Suppressor macrophage treated with lipopolysaccharide for 1 hour (primary cell): ENCODE results near the gene SH3GLB2.
"Not testable (repeated sequence)": the region's sequence is repeated elsewhere in the genome, so short reads cannot be mapped to it uniquely, and the experiment has no call there.

Experiments used
- DNase-seq, 3 donors: peaks; one replicate each; pipeline ENCODE4 v3.0.0-alpha.2; 2020 to 2022

SH3GLB2 gene

DNA sequence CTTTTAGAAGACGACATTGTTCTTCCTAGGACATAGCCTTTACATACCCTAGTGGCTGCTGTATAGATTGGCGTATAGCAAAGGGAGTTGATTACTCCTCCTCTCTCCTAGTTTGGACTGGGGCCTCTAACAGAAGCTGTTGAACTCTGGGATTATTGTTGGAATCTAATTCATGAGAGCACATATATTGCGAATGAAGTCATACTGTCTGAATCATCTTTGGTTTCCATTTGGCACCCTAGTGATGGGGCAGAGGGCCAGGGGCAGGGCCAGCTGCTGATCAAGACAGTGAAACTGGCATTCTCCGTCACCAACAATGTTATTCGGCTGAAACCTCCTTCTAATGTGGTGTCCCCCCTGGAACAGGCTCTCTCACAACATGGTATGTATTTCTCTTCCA is 40.3 kb downstream of the SH3GLB2 start:
- DNase-seq = no peak

DNA sequence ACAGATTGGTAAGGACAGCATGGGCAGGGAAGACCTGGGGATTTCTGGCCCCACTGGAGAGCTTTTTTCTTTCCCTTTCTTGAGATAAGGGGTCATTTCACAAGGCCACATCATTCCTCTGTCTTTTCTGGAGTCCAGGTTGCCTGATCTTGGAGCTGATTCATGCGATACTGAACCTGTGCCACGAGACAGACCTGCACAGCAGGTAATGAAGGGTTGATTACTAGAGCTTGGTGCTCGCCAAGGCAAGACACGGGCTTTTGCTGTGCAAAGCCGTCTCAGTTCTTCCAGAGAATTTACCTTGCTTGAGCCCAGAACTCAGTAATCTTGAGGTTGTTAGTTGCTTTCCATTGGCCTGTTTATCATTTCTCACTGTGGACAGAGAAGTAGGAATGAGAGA is 41.5 kb downstream of the SH3GLB2 start:
- no peak for DNase-seq

DNA sequence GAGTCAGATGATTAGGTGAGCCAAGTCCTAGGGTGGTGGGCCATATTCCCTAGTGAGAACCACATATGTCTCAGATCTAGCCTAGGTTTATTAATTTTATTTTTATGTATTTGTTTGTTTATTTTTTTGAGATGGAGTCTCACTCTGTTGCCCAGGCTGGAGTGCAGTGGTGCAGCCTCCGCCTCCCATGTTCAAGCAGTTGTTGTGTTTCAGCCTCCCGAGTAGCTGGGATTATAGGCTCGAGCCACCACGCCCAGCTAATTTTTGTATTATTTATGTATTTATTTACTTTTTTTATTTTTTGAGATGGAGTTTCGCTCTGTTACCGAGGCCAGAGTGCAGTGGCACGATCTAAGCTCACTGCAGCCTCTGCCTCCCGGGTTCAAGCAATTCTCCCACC is 44.6 kb downstream of the SH3GLB2 start:
- DNase-seq = no peak

DNA sequence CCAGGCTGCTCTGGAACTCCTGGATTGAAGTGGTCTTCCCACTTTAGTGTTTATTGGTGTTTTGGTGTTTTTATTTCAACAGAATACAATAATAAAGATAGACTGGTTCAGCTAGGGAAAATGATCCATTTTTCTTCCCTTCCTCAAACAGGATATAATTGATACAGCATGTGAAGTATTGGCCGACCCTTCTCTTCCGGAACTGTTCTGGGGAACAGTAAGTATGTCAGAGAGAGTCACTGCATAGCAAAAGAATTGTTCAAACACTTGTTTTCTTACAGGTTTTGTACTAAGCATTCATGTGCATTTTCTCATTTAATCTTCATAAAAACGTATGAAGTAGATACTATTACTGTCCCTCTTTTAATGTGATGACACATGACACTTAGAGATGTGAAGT is 49.0 kb downstream of the SH3GLB2 start:
- DNase-seq = no peak

DNA sequence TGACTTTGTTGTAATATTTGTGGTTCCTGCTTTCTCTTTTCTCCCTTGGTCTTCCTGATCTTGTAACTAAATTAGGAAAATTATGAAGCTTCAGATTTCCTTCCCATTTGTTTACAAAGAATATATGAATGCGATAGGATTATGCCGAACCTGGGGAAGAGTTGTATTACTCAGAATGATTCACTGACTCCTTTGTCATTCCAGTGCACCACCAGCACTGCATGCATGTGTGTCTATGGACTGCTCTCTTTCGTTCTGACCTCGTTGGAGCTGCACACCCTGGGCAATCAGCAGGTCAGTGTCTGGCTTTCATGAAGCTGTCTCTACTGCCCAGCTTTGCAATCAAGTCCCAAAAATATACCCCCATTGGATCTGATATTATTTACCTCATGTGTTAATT is 55.2 kb downstream of the SH3GLB2 start:
- no peak for DNase-seq

DNA sequence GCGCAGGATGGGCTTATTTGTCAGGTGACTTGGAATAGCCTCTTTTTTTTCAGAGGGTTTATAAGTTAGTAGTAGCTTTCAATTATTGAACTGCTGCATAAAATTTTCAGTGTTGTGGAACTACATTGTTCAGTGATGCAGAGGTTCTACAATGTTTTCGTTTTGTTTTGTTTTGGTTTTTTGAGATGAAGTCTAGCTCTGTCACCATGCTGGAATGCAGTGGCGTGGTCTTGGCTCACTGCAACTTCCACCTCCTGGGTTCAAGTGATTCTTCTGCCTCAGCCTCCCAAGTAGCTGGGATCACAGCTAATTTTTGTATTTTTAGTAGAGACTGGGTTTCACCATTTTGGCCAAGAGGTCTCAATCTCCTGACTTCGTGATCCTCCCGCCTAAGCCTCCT is 58.6 kb downstream of the SH3GLB2 start:
- DNase-seq = no peak

DNA sequence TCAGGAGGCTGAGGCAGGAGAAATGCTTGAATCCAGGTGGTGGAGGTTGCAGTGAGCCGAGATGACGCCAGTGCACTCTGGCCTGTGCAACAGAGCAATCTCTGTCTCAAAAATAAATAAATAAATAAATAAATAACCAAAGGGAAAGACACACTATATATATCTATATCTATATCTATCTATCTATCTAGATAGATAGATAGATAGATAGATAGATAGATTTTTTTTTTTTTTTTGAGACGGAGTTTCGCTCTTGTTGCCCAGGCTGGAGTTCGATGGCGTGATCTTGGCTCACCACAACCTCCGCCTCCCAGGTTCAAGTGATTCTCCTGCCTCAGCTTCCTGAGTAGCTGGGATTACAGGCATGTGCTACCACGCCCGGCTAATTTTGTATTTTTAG is 66.7 kb downstream of the SH3GLB2 start:
- DNase-seq = not testable (repeated sequence)
